WTC11 (cell line): Measurements from ENCODE around the gene WBP2NL. TPM values are rescaled to one million over a fixed set of nuclear protein-coding genes. Genes with fewer than 3 reads are reported as not detected.

Experiments used
- ATAC-seq: fragments of 200-7000 bp; cut with Tn5 transposase; 2 replicates; pipeline ENCODE4 v1.10.0; 2021; ENCODE audit warnings: mild to moderate bottlenecking, moderate library complexity
- CTCF ChIA-PET: fragments of 300-600 bp; sonication (Branson Sonifier 250); formaldehyde crosslinking; loops from one replicate; lab custom pipeline; 2021; ENCODE audit warnings: antibody characterized with exemption; lab: Charles Lee
- POLR2A ChIA-PET: fragments of 350-600 bp; sonication (Branson Sonifier 250); formaldehyde crosslinking; loops from one replicate; lab custom pipeline; 2021; ENCODE audit warnings: antibody characterized with exemption; lab: Charles Lee
- DNase-seq: peaks from one replicate; pipeline ENCODE4 v3.0.0; 2021; ENCODE audit warnings: low spot score
- H3K27ac Mint-ChIP-seq: 2 replicates; pipeline ENCODE4 v1.8.0; 2021; ENCODE audit warnings: mixed read lengths
- H3K27me3 Mint-ChIP-seq: 2 replicates; pipeline ENCODE4 v1.8.0; 2021; ENCODE audit warnings: low read depth, mild to moderate bottlenecking, moderate library complexity, mixed read lengths
- H3K36me3 Mint-ChIP-seq: 2 replicates; pipeline ENCODE4 v1.8.0; 2021; ENCODE audit warnings: mixed read lengths
- H3K4me1 Mint-ChIP-seq: 2 replicates; pipeline ENCODE4 v1.8.0; 2022; ENCODE audit warnings: mixed read lengths
- H3K4me3 Mint-ChIP-seq: 2 replicates; pipeline ENCODE4 v1.8.0; 2021; ENCODE audit warnings: mild to moderate bottlenecking, moderate library complexity, mixed read lengths
- H3K9me3 Mint-ChIP-seq: 2 replicates; pipeline ENCODE4 v1.8.0; 2021; ENCODE audit warnings: mixed read lengths
- CBFB ChIP-seq: sonication (generic); formaldehyde crosslinking; IDR thresholded peaks from 2 replicates; pipeline ENCODE4 v1.8.1; 2022; ENCODE audit warnings: mild to moderate bottlenecking, low read depth, missing genetic modification reagents
- ELF4 ChIP-seq: sonication (generic); formaldehyde crosslinking; IDR thresholded peaks from 2 replicates; pipeline ENCODE4 v1.8.1; 2022; ENCODE audit warnings: low read depth, mild to moderate bottlenecking, moderate library complexity, missing genetic modification reagents
- FOXK1 ChIP-seq: sonication (generic); formaldehyde crosslinking; IDR thresholded peaks from 2 replicates; pipeline ENCODE4 v1.8.0; 2022; ENCODE audit warnings: mild to moderate bottlenecking, moderate library complexity, missing genetic modification reagents
- GRHL2 ChIP-seq: fragments of 250-450 bp; sonication (Bioruptor Pico); IDR thresholded peaks from 2 replicates; pipeline ENCODE4 v1.8.0; 2022; ENCODE audit warnings: mild to moderate bottlenecking, moderate library complexity; ENCODE audit not compliant: insufficient replicate concordance, severe bottlenecking
- MYBL2 ChIP-seq: sonication (generic); formaldehyde crosslinking; IDR thresholded peaks from 2 replicates; pipeline ENCODE4 v1.8.1; 2023; ENCODE audit warnings: mild to moderate bottlenecking, moderate library complexity, missing genetic modification reagents
- NFATC4 ChIP-seq: fragments of 250-450 bp; sonication (Bioruptor Pico); IDR thresholded peaks from 2 replicates; pipeline ENCODE4 v1.9.0; 2021; ENCODE audit warnings: mild to moderate bottlenecking
- NFYB ChIP-seq: sonication (generic); formaldehyde crosslinking; conservative IDR thresholded peaks from 2 replicates; pipeline ENCODE4 v1.8.0; 2022; ENCODE audit warnings: low read depth, missing genetic modification reagents
- SMAD3 ChIP-seq: sonication (generic); formaldehyde crosslinking; IDR thresholded peaks from 2 replicates; pipeline ENCODE4 v1.8.0; 2022; ENCODE audit warnings: missing genetic modification reagents, mild to moderate bottlenecking, borderline replicate concordance
- SMAD4 ChIP-seq: sonication (generic); formaldehyde crosslinking; IDR thresholded peaks from 2 replicates; pipeline ENCODE4 v1.8.0; 2022; ENCODE audit warnings: mild to moderate bottlenecking, missing genetic modification reagents
- TP53 ChIP-seq: sonication (generic); formaldehyde crosslinking; IDR thresholded peaks from 2 replicates; pipeline ENCODE4 v1.8.1; 2023; ENCODE audit warnings: mild to moderate bottlenecking, missing genetic modification reagents
- ZNF219 ChIP-seq: sonication (generic); formaldehyde crosslinking; IDR thresholded peaks from 2 replicates; pipeline ENCODE4 v1.8.0; 2023; ENCODE audit warnings: missing genetic modification reagents, mild to moderate bottlenecking, borderline replicate concordance
- total RNA-seq: library from RNA; stranded (reverse); gene quantifications from 3 replicates; pipeline ENCODE4 v1.2.3, GENCODE V29; 2021
- TF ChIP-seq, protein P1 (sequence below): sonication (generic); formaldehyde crosslinking; IDR thresholded peaks from 2 replicates; pipeline ENCODE4 v1.8.0; 2022; ENCODE audit warnings: mild to moderate bottlenecking, missing genetic modification reagents
- TF ChIP-seq, protein P2 (sequence below): fragments of 250-450 bp; sonication (Bioruptor Pico); IDR thresholded peaks from 2 replicates; pipeline ENCODE4 v1.8.0; 2021; ENCODE audit warnings: mild to moderate bottlenecking
- TF ChIP-seq, protein P3 (sequence below): fragments of 250-450 bp; sonication (Bioruptor Pico); IDR thresholded peaks from 2 replicates; pipeline ENCODE4 v2.1.2; 2022; ENCODE audit warnings: mild to moderate bottlenecking, moderate library complexity
- TF ChIP-seq, protein P4 (sequence below): fragments of 250-450 bp; sonication (Bioruptor Pico); conservative IDR thresholded peaks from 2 replicates; pipeline ENCODE4 v1.9.0; 2021; ENCODE audit warnings: mild to moderate bottlenecking
- TF ChIP-seq, protein P5 (sequence below): sonication (generic); formaldehyde crosslinking; IDR thresholded peaks from 2 replicates; pipeline ENCODE4 v1.8.0; 2023; ENCODE audit warnings: missing genetic modification reagents
- TF ChIP-seq, protein P6 (sequence below): sonication (generic); formaldehyde crosslinking; IDR thresholded peaks from 2 replicates; pipeline ENCODE4 v1.8.1; 2022; ENCODE audit warnings: mild to moderate bottlenecking, missing genetic modification reagents, moderate library complexity, borderline replicate concordance
- TF ChIP-seq, protein P7 (sequence below): sonication (generic); formaldehyde crosslinking; IDR thresholded peaks from 2 replicates; pipeline ENCODE4 v1.8.0; 2022; ENCODE audit warnings: missing genetic modification reagents

Gene WBP2NL
- total RNA-seq, 1 experiment from 2014 or later, result not detected

DNA sequence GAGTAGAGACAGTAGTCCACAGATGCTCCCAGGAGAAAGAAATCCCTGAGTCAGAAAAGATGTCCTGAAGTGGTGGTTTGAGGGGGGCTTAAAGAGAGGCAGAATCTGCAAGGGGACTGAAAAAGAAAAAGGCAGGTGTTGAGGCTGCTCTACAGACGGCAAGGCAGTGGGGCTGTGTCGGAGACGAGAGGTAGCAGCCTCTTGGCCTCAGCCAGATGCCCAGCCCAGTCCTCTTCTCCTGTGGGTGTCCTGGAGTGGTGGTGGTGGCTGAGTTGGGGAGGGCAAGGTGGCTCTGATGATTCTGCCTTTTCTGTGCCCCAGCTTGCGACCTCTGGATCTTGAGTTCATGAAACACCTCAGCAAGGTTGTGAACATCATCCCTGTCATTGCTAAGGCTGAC is 9.3 kb upstream of the WBP2NL start:
- no peak for DNase-seq
- TF ChIP-seq FOXK1 (CRISPR knock-in tag) (no peak), NFYB (no peak), SMAD4 (CRISPR knock-in tag) (no peak), MYBL2 (no peak), SMAD3 (CRISPR knock-in tag) (no peak)
- TF ChIP-seq, protein P1, sequence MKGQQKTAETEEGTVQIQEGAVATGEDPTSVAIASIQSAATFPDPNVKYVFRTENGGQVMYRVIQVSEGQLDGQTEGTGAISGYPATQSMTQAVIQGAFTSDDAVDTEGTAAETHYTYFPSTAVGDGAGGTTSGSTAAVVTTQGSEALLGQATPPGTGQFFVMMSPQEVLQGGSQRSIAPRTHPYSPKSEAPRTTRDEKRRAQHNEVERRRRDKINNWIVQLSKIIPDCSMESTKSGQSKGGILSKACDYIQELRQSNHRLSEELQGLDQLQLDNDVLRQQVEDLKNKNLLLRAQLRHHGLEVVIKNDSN (CRISPR knock-in tag), result no peak
- TF ChIP-seq, protein P2, sequence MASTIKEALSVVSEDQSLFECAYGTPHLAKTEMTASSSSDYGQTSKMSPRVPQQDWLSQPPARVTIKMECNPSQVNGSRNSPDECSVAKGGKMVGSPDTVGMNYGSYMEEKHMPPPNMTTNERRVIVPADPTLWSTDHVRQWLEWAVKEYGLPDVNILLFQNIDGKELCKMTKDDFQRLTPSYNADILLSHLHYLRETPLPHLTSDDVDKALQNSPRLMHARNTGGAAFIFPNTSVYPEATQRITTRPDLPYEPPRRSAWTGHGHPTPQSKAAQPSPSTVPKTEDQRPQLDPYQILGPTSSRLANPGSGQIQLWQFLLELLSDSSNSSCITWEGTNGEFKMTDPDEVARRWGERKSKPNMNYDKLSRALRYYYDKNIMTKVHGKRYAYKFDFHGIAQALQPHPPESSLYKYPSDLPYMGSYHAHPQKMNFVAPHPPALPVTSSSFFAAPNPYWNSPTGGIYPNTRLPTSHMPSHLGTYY (CRISPR knock-in tag), result no peak
- TF ChIP-seq, protein P3, sequence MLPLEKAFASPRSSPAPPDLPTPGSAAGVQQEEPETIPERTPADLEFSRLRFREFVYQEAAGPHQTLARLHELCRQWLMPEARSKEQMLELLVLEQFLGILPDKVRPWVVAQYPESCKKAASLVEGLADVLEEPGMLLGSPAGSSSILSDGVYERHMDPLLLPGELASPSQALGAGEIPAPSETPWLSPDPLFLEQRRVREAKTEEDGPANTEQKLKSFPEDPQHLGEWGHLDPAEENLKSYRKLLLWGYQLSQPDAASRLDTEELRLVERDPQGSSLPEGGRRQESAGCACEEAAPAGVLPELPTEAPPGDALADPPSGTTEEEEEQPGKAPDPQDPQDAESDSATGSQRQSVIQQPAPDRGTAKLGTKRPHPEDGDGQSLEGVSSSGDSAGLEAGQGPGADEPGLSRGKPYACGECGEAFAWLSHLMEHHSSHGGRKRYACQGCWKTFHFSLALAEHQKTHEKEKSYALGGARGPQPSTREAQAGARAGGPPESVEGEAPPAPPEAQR (CRISPR knock-in tag), result no peak
- TF ChIP-seq, protein P4, sequence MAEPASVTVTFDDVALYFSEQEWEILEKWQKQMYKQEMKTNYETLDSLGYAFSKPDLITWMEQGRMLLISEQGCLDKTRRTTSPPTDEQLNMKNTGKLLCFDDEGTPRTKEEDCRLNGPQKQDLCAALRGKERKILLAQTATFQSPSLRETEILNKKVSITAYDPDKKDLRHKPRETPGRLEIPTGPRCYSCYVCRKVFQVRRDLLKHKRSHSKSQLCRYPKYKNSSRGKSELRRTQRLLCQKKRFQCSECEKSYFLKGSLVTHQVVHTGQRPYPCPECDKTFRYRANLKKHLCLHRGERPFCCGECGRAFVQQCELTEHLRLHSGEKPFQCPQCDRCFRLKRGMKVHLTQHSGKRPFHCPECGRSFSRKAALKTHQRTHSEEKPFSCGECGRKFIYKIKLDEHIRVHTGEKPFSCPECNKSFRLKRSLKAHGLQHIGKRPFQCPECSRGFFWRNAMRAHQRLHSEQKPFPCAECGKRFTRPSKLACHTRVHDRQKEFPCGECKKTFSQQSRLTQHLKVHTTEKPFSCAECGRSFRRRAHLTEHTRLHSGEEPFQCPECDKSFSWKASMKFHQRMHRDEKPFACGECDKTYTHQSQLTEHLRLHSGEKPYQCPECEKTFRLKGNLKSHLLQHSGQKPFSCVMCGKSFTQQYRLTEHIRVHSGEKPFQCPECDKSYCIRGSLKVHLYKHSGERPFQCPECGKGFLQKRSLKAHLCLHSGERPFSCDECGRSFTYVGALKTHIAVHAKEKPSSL (CRISPR knock-in tag), result no peak
- no peak overlapping the region for H3K4me3 Mint-ChIP-seq
- ChIA-PET POLR2A (no interaction called here), CTCF (no interaction called here)
- peaks cover 21% of the 10 kb centered on the region for H3K36me3 Mint-ChIP-seq
- H3K9me3 Mint-ChIP-seq, result no peaks in the 10 kb centered on the region
- H3K4me1 Mint-ChIP-seq, result no peaks in the 10 kb centered on the region
- H3K27me3 Mint-ChIP-seq, result no peaks in the 10 kb centered on the region; the same call in 1 of the 2 replicates
- H3K27ac Mint-ChIP-seq, result no peak overlapping the region
- ATAC-seq, result no peak

DNA sequence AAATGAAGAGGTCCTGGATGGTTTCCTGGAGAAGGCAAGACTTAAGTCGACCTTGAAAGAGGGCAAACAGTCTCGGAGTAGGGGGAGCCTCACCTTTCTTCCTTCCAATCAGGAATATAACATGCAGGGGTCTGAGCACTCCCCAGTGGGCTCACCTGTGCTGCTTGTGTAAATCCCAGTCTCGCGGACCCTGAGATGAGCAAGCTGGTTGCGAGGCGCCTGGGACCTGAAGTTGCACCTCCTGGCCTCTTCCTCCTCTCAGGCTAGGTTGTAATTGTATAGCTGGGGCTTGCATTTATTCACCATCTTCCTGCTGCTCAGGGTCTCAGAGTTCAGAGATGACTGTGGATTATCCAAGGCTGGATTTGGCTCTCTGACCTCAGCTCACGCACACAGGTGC is 7.5 kb upstream of the WBP2NL start:
- Mint-ChIP-seq H3K27me3 (no peaks in the 10 kb centered on the region; the same call in 1 of the 2 replicates), H3K4me1 (no peaks in the 10 kb centered on the region), H3K9me3 (no peaks in the 10 kb centered on the region), H3K36me3 (peaks cover 26% of the 10 kb centered on the region), H3K27ac (no peak overlapping the region), H3K4me3 (no peak overlapping the region)
- no peak for DNase-seq
- TF ChIP-seq ELF4 (CRISPR knock-in tag) (no peak), FOXK1 (CRISPR knock-in tag) (no peak), TP53 (no peak), CBFB (no peak), GRHL2 (CRISPR knock-in tag) (no peak), MYBL2 (no peak), ZNF219 (no peak), NFATC4 (CRISPR knock-in tag) (no peak)
- TF ChIP-seq, protein P5, sequence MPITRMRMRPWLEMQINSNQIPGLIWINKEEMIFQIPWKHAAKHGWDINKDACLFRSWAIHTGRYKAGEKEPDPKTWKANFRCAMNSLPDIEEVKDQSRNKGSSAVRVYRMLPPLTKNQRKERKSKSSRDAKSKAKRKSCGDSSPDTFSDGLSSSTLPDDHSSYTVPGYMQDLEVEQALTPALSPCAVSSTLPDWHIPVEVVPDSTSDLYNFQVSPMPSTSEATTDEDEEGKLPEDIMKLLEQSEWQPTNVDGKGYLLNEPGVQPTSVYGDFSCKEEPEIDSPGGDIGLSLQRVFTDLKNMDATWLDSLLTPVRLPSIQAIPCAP (CRISPR knock-in tag), result no peak
- TF ChIP-seq, protein P6, sequence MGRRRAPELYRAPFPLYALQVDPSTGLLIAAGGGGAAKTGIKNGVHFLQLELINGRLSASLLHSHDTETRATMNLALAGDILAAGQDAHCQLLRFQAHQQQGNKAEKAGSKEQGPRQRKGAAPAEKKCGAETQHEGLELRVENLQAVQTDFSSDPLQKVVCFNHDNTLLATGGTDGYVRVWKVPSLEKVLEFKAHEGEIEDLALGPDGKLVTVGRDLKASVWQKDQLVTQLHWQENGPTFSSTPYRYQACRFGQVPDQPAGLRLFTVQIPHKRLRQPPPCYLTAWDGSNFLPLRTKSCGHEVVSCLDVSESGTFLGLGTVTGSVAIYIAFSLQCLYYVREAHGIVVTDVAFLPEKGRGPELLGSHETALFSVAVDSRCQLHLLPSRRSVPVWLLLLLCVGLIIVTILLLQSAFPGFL (CRISPR knock-in tag), result no peak
- TF ChIP-seq, protein P7, sequence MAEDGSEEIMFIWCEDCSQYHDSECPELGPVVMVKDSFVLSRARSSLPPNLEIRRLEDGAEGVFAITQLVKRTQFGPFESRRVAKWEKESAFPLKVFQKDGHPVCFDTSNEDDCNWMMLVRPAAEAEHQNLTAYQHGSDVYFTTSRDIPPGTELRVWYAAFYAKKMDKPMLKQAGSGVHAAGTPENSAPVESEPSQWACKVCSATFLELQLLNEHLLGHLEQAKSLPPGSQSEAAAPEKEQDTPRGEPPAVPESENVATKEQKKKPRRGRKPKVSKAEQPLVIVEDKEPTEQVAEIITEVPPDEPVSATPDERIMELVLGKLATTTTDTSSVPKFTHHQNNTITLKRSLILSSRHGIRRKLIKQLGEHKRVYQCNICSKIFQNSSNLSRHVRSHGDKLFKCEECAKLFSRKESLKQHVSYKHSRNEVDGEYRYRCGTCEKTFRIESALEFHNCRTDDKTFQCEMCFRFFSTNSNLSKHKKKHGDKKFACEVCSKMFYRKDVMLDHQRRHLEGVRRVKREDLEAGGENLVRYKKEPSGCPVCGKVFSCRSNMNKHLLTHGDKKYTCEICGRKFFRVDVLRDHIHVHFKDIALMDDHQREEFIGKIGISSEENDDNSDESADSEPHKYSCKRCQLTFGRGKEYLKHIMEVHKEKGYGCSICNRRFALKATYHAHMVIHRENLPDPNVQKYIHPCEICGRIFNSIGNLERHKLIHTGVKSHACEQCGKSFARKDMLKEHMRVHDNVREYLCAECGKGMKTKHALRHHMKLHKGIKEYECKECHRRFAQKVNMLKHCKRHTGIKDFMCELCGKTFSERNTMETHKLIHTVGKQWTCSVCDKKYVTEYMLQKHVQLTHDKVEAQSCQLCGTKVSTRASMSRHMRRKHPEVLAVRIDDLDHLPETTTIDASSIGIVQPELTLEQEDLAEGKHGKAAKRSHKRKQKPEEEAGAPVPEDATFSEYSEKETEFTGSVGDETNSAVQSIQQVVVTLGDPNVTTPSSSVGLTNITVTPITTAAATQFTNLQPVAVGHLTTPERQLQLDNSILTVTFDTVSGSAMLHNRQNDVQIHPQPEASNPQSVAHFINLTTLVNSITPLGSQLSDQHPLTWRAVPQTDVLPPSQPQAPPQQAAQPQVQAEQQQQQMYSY, result no peak
- POLR2A ChIA-PET, result interaction anchor here (0.7 kb wide), 1 partner anchor 126 kb away, joined by 4 read pairs; no protein-coding TSS in a partner anchor
- CTCF ChIA-PET, result interaction anchor here (0.6 kb wide), 1 partner anchor 561 kb away, joined by 3 read pairs; no protein-coding TSS in a partner anchor
- ATAC-seq, result no peak
